ENCODE results near the gene MDC1. TPM values are rescaled to one million over a fixed set of nuclear protein-coding genes. Genes with fewer than 3 reads are reported as not detected.

Gene MDC1
- total and polyA plus RNA-seq, 2 of the 13 experiments (the other 11 are each of a cell fraction or from before 2014, with no cell fraction given) = 8.4 to 14.0 TPM

DNA sequence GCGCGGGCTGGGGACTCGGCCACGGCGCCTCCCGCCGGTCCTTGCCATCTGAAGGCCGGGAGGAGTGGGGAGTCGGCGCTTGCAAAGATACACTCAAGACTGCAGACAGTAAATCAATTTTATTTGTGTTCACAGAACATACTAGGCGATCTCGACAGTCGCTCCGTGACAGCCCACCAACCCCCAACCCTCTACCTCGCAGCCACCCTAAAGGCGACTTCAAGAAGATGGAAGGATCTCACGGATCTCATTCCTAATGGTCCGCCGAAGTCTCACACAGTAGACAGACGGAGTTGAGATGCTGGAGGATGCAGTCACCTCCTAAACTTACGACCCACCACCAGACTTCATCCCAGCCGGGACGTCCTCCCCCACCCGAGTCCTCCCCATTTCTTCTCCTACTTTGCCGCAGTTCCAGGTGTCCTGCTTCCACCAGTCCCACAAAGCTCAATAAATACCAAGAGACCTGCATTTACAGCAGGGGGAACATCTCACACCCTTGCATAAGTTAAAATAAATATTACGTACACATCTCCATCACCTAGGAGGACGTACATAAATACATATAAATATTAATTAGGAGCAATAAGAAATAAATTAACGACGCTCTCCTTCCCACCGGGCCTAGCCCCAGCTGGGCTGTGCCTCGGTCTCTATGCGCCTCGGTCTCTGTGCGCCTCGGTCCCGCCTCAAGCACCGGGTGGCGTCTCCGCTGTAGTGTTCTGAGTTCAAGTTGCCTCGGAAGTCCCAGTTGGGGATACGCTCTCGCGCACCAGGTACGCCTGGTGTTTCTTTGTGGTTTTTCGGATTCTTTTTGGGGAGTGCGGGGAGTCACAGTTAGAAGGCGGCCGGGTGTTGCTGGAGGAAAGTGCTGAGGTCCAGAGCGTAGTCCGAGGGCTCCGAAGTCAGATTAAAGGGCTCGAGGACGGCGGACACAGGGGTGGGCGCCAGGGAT, 26.3 kb upstream of the MDC1 start (continued):
- peak; percentile 39; the same call in 1 of the 2 replicates for TF ChIP-seq ZSCAN22 (CRISPR knock-in tag; IDR thresholded peaks at IDR 0.05)
- no peak; the same call in 1 of the 2 replicates for TF ChIP-seq RAD21 (CRISPR knock-in tag; IDR thresholded peaks at IDR 0.05)
- no peak; the same call in 1 of the 2 replicates for TF ChIP-seq ZFP37 (CRISPR knock-in tag; IDR thresholded peaks at IDR 0.05; ENCODE audit: borderline replicate concordance)
- TF ChIP-seq, protein P1, sequence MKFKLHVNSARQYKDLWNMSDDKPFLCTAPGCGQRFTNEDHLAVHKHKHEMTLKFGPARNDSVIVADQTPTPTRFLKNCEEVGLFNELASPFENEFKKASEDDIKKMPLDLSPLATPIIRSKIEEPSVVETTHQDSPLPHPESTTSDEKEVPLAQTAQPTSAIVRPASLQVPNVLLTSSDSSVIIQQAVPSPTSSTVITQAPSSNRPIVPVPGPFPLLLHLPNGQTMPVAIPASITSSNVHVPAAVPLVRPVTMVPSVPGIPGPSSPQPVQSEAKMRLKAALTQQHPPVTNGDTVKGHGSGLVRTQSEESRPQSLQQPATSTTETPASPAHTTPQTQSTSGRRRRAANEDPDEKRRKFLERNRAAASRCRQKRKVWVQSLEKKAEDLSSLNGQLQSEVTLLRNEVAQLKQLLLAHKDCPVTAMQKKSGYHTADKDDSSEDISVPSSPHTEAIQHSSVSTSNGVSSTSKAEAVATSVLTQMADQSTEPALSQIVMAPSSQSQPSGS (CRISPR knock-in tag; IDR thresholded peaks at IDR 0.05) = 0 out of 2 replicates have a peak, but pooled peaks have one; percentile 3
- no peak for TF ChIP-seq SNRNP70 (IDR thresholded peaks at IDR 0.05; ENCODE audit: low read depth, low read length)
- TF ChIP-seq SAP130 (CRISPR knock-in tag; IDR thresholded peaks at IDR 0.05; ENCODE audit: low read depth) = no peak; the same call in none of the 2 replicates
- TF ChIP-seq, protein P2, sequence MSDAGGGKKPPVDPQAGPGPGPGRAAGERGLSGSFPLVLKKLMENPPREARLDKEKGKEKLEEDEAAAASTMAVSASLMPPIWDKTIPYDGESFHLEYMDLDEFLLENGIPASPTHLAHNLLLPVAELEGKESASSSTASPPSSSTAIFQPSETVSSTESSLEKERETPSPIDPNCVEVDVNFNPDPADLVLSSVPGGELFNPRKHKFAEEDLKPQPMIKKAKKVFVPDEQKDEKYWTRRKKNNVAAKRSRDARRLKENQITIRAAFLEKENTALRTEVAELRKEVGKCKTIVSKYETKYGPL (CRISPR knock-in tag; IDR thresholded peaks at IDR 0.05) = no peak; the same call in none of the 2 replicates
- TF ChIP-seq, protein P3, sequence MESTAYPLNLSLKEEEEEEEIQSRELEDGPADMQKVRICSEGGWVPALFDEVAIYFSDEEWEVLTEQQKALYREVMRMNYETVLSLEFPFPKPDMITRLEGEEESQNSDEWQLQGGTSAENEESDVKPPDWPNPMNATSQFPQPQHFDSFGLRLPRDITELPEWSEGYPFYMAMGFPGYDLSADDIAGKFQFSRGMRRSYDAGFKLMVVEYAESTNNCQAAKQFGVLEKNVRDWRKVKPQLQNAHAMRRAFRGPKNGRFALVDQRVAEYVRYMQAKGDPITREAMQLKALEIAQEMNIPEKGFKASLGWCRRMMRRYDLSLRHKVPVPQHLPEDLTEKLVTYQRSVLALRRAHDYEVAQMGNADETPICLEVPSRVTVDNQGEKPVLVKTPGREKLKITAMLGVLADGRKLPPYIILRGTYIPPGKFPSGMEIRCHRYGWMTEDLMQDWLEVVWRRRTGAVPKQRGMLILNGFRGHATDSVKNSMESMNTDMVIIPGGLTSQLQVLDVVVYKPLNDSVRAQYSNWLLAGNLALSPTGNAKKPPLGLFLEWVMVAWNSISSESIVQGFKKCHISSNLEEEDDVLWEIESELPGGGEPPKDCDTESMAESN (CRISPR knock-in tag; conservative IDR thresholded peaks at IDR 0.05) = no peak; the same call in 1 of the 2 replicates
- TF ChIP-seq FOXA1 (IDR thresholded peaks at IDR 0.05) = no peak
- TF ChIP-seq FOXA1 (CRISPR knock-in tag; IDR thresholded peaks at IDR 0.05) = no peak
- TF ChIP-seq, protein P4, sequence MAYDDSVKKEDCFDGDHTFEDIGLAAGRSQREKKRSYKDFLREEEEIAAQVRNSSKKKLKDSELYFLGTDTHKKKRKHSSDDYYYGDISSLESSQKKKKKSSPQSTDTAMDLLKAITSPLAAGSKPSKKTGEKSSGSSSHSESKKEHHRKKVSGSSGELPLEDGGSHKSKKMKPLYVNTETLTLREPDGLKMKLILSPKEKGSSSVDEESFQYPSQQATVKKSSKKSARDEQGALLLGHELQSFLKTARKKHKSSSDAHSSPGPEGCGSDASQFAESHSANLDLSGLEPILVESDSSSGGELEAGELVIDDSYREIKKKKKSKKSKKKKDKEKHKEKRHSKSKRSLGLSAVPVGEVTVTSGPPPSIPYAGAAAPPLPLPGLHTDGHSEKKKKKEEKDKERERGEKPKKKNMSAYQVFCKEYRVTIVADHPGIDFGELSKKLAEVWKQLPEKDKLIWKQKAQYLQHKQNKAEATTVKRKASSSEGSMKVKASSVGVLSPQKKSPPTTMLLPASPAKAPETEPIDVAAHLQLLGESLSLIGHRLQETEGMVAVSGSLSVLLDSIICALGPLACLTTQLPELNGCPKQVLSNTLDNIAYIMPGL (CRISPR knock-in tag; IDR thresholded peaks at IDR 0.05; ENCODE audit: borderline replicate concordance in 1 of 2, low read depth in 1 of 2) = no peak; a peak in 1 of 4 replicates
- no peak for TF ChIP-seq NRL (CRISPR knock-in tag; IDR thresholded peaks at IDR 0.05; ENCODE audit: borderline replicate concordance)
- TF ChIP-seq, protein P5, sequence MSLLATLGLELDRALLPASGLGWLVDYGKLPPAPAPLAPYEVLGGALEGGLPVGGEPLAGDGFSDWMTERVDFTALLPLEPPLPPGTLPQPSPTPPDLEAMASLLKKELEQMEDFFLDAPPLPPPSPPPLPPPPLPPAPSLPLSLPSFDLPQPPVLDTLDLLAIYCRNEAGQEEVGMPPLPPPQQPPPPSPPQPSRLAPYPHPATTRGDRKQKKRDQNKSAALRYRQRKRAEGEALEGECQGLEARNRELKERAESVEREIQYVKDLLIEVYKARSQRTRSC (CRISPR knock-in tag; IDR thresholded peaks at IDR 0.05; ENCODE audit: low read depth) = no peak
- TF ChIP-seq ZFP1 (CRISPR knock-in tag; IDR thresholded peaks at IDR 0.05) = no peak
- TF ChIP-seq FOXK1 (CRISPR knock-in tag; IDR thresholded peaks at IDR 0.05; ENCODE audit: borderline replicate concordance, low read depth) = no peak
- no peak for TF ChIP-seq ZNF644 (CRISPR knock-in tag; IDR thresholded peaks at IDR 0.05; ENCODE audit: low read depth)
- TF ChIP-seq PHF21A (CRISPR knock-in tag; IDR thresholded peaks at IDR 0.05) = no peak
- no peak for TF ChIP-seq NFE2 (CRISPR knock-in tag; IDR thresholded peaks at IDR 0.05)
- no peak for TF ChIP-seq SNAPC2 (CRISPR knock-in tag; IDR thresholded peaks at IDR 0.05)
- no peak for TF ChIP-seq NFATC3 (CRISPR knock-in tag; IDR thresholded peaks at IDR 0.05)
- TF ChIP-seq KDM5A (IDR thresholded peaks at IDR 0.05; ENCODE audit: borderline replicate concordance, low read length) = peak; percentile 34; the same call in 1 of the 2 replicates

Data from HepG2 (cell line).